Cortex of kidney (tissue), 1 donor: ENCODE data around the gene STARD3.

Experiments
- DNase-seq: peaks from one replicate; lab custom pipeline; 2025; lab: John Stamatoyannopoulos, UW

The STARD3 gene

GRCh38 chr17:39660397-39661385 lies 23.7 kb downstream of the STARD3 start:
- no peak for DNase-seq

- DNase-seq: no peak
These were observed 25.0 kb downstream of the STARD3 start for GRCh38 chr17:39661744-39662541.

- DNase-seq: no peak
These were observed 25.8 kb downstream of the STARD3 start for GRCh38 chr17:39662551-39663339.

GRCh38 chr17:39663340-39663687 lies 26.4 kb downstream of the STARD3 start:
- DNase-seq: no peak

GRCh38 chr17:39663688-39664580 lies 27.0 kb downstream of the STARD3 start:
- DNase-seq: no peak

GRCh38 chr17:39664581-39665561 lies 27.9 kb downstream of the STARD3 start, which contains the start of gene TCAP:
Gene TCAP (plus strand): TSS chr17:39665349. CDS start chr17:39665360, 11 bp downstream.
- no peak for DNase-seq

- no peak for DNase-seq
These were observed 28.8 kb downstream of the STARD3 start for GRCh38 chr17:39665642-39666224.

- no peak for DNase-seq
These were observed 29.3 kb downstream of the STARD3 start for GRCh38 chr17:39666231-39666600.

GRCh38 chr17:39666601-39667261 lies 29.8 kb downstream of the STARD3 start:
- DNase-seq: no peak

- no peak for DNase-seq
These were observed 30.5 kb downstream of the STARD3 start for GRCh38 chr17:39667262-39667944.

GRCh38 chr17:39667945-39668924 lies 31.3 kb downstream of the STARD3 start, which contains the start of gene PNMT:
Gene PNMT (plus strand): TSS chr17:39668453. CDS start chr17:39668476, 23 bp downstream.
- no peak for DNase-seq

GRCh38 chr17:39669897-39670735 lies 33.2 kb downstream of the STARD3 start:
- DNase-seq: no peak

- no peak for DNase-seq
These were observed 33.8 kb downstream of the STARD3 start for GRCh38 chr17:39670746-39671145.

GRCh38 chr17:39671651-39672521 lies 34.9 kb downstream of the STARD3 start:
- DNase-seq: no peak
